Nephron (organoid): ENCODE measurements around the gene NDUFA11.

Source experiments
- H3K27ac Mint-ChIP-seq, 3 experiments: 2 replicates each; pipeline ENCODE4 v1.8.0; 2020; ENCODE audit warnings: mixed read lengths in 3 of 3, mild to moderate bottlenecking in 2 of 3, moderate library complexity in 1 of 3
- H3K27me3 Mint-ChIP-seq: 2 replicates; pipeline ENCODE4 v1.8.0; 2021; ENCODE audit warnings: low read depth, mild to moderate bottlenecking, moderate library complexity, mixed read lengths
- H3K36me3 Mint-ChIP-seq: 2 replicates; pipeline ENCODE4 v1.8.0; 2020; ENCODE audit warnings: low read depth, mixed read lengths
- H3K4me1 Mint-ChIP-seq: 2 replicates; pipeline ENCODE4 v1.8.0; 2020; ENCODE audit warnings: mixed read lengths
- H3K4me3 Mint-ChIP-seq, 3 experiments: 2 replicates each; pipeline ENCODE4 v1.8.0; 2020; ENCODE audit warnings: mild to moderate bottlenecking in 3 of 3, mixed read lengths in 3 of 3, moderate library complexity in 2 of 3
- H3K9me3 Mint-ChIP-seq: 2 replicates; pipeline ENCODE4 v1.8.0; 2020; ENCODE audit warnings: mixed read lengths
- CTCF ChIP-seq, 3 experiments: fragments of 200-600 bp; sonication (generic); IDR thresholded peaks; one replicate each; pipeline ENCODE4 v1.5.0; 2021; ENCODE audit warnings: antibody characterized with exemption in 3 of 3; ENCODE audit not compliant: unreplicated experiment in 3 of 3

Gene NDUFA11

GRCh38 chr19:5934774-5935472 lies 31.3 kb upstream of the NDUFA11 start:
- Mint-ChIP-seq H3K9me3 (no peaks in the 10 kb centered on the region), H3K27me3 (peaks cover 3% of the 10 kb centered on the region), H3K4me3 (peak overlapping the region; percentile 57 to 62 (median 58)), H3K4me1 (peaks cover 63% of the 10 kb centered on the region), H3K27ac (peak overlapping the region; percentile 95 to 99 (median 97)), H3K36me3 (peaks cover 53% of the 10 kb centered on the region)
- TF ChIP-seq CTCF (IDR thresholded peaks at IDR 0.05; ENCODE audit: unreplicated experiment in 3 of 3) = no peak

- peak overlapping the region; percentile 95 to 99 (median 97) for H3K27ac Mint-ChIP-seq
- H3K9me3 Mint-ChIP-seq = no peaks in the 10 kb centered on the region
- no peak for TF ChIP-seq CTCF (IDR thresholded peaks at IDR 0.05; ENCODE audit: unreplicated experiment in 3 of 3)
- H3K36me3 Mint-ChIP-seq = peaks cover 49% of the 10 kb centered on the region
- H3K4me1 Mint-ChIP-seq = peaks cover 57% of the 10 kb centered on the region
- H3K4me3 Mint-ChIP-seq = no peak overlapping the region
- peaks cover 3% of the 10 kb centered on the region for H3K27me3 Mint-ChIP-seq
Observed at GRCh38 chr19:5934069-5934401, 30.4 kb upstream of the NDUFA11 start.

DNA sequence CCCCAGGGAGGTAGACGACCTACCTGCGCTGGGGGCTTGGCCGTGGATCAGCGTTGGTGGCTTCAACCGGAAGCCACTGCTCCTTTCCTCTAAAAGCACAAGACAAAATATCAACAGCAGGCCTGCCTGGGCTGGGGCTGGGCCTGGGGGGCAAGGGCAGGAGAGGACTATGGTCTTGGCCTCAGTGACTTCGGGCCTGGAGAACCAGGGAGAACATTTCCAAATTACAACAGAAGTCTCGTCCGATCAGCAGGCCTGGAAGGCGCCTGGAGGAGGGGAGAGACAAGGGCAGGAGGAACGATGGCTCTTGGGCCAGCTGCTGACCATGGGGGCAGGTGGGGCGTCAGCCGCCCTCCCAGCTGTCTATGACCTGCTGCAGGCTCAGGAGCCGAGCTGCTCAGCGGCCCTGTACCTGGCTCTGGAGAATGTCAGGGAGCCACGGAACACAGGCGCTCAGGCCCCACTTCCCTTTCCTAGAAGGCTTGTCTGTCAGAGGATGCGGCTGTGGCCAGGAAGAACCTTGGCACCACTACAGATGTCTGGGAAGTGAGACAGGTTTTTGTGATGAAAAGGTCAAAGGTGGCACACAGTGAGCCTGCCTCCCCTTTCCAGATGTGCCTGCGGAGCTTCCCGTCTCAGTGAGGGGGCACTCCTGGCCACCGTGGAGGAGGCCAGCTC lies 29.9 kb upstream of the NDUFA11 start:
- Mint-ChIP-seq H3K27me3 (peaks cover 3% of the 10 kb centered on the region), H3K9me3 (no peaks in the 10 kb centered on the region), H3K36me3 (peaks cover 54% of the 10 kb centered on the region), H3K4me3 (peak overlapping the region in 2 of 3 experiments; percentile 11 to 24), H3K27ac (peak overlapping the region; percentile 95 to 99 (median 97)), H3K4me1 (peaks cover 56% of the 10 kb centered on the region)
- no peak for TF ChIP-seq CTCF (IDR thresholded peaks at IDR 0.05; ENCODE audit: unreplicated experiment in 3 of 3)

- no peaks in the 10 kb centered on the region for H3K9me3 Mint-ChIP-seq
- no peak for TF ChIP-seq CTCF (IDR thresholded peaks at IDR 0.05; ENCODE audit: unreplicated experiment in 3 of 3)
- peaks cover 3% of the 10 kb centered on the region for H3K27me3 Mint-ChIP-seq
- peak overlapping the region; percentile 94 to 99 (median 97) for H3K27ac Mint-ChIP-seq
- peak overlapping the region in 1 of 3 experiments; percentile 11 for H3K4me3 Mint-ChIP-seq
- peaks cover 58% of the 10 kb centered on the region for H3K36me3 Mint-ChIP-seq
- peaks cover 57% of the 10 kb centered on the region for H3K4me1 Mint-ChIP-seq
Observed at GRCh38 chr19:5932609-5933262, 29.1 kb upstream of the NDUFA11 start.

GRCh38 chr19:5932146-5932545 lies 28.6 kb upstream of the NDUFA11 start:
- peaks cover 53% of the 10 kb centered on the region for H3K36me3 Mint-ChIP-seq
- peaks cover 3% of the 10 kb centered on the region for H3K27me3 Mint-ChIP-seq
- no peaks in the 10 kb centered on the region for H3K9me3 Mint-ChIP-seq
- TF ChIP-seq CTCF (IDR thresholded peaks at IDR 0.05; ENCODE audit: unreplicated experiment in 3 of 3) = no peak
- H3K27ac Mint-ChIP-seq = peak overlapping the region; percentile 79 to 97 (median 89)
- no peak overlapping the region for H3K4me3 Mint-ChIP-seq
- H3K4me1 Mint-ChIP-seq = peaks cover 53% of the 10 kb centered on the region
